ENCODE data around the gene GALR3. TPM values are rescaled to one million over a fixed set of nuclear protein-coding genes. Genes with fewer than 3 reads are reported as not detected.

GALR3 gene
- total RNA-seq (not detected), polyA plus RNA-seq (not detected), total RNA-seq (0 to 0.19 (median 0) reads per million in 6 experiments)

GRCh38 chr22:37823134-37823985 lies at the start of gene GALR3:
Gene GALR3 (plus strand): TSS chr22:37823382. CDS start chr22:37823407, 25 bp downstream.
- POLR2A ChIA-PET, result interaction anchor here (1.6 kb wide), 1 partner anchor 19 kb away, joined by 3 read pairs; no protein-coding TSS in a partner anchor
- Mint-ChIP-seq H3K4me1 (peaks cover 2 to 12% (median 7%) of the 10 kb centered on the region in 4 donors), H3K27me3 (peaks cover 6 to 49% (median 24%) of the 10 kb centered on the region in 5 donors), H3K27ac (no peak within 1 kb of the TSS), H3K9me3 (no peaks in the 10 kb centered on the region), H3K4me3 (peak within 1 kb of the TSS in 1 of 10 donors; percentile 33), H3K36me3 (peaks cover 0 to 7% (median 0%) of the 10 kb centered on the region in 3 donors)
- ATAC-seq, result no peak
- DNase-seq, result no peak

DNA sequence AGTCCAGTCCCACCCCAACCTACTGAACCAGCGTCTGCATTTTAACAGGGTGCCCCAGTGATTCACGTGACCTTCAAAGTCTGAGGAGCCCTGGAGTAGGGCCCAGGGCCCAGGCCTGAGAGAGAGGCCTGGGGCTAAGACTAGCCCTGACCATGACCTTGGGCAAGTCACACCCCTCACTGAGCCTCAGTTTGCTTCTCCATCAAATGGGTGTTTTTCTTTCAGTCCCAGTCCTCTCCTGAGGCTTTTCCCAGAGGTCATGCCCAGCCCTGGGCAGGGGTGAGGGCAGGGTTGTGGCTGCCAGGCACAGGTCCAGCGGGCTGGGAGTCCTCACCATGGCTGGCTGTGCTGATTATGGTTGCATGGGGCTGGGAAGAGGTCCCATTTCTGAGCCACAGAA lies 48.5 kb upstream of the GALR3 start:
- Mint-ChIP-seq H3K9me3 (no peaks in the 10 kb centered on the region), H3K36me3 (peaks cover 0 to 14% (median 3%) of the 10 kb centered on the region in 3 donors), H3K4me3 (no peak overlapping the region), H3K27me3 (no peaks in the 10 kb centered on the region), H3K4me1 (peaks cover 0 to 4% (median 3%) of the 10 kb centered on the region in 4 donors), H3K27ac (peak overlapping the region in 1 of 10 donors; percentile 41)
- no peak for ATAC-seq
- DNase-seq, result no peak
- POLR2A ChIA-PET, result no interaction called here

DNA sequence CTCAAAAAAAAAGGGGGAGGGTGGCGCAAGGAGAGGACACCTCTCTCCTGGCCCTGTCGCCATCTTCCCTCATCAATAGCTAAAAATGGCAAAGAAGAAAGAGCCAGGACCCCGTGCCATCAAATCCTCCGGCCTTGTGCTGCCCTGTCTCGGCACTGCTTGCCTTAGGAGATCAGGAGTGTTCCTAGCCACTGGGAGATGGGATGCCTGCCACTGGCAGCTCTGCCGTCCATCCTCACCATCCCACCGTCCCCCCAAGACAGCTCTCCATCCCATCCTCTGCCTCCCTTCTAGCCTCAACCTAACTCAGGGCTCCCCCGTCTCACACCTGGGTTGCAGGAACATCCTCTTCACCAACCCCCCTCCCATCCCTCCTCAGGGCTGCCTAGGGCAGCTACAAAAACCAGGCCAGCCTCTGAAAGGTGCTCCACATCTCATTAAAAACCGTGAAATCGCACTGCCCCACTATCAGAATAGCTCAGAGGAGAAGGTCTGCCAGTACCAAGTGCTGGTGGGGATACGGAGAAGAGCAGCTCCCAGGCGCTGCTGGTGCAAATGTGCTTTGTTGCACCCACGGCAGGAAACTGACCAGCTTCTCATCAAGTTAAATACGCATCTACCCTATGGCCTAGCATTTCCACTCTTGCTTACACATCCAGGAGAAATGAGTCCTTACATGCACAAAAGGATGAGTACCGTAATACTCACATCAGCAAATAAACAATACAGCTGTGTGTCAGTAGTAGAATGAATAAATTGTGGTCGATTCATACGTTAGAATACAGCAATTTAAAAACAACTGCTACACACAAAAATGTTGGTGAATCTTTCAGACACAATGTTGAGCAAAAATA lies 47.2 kb upstream of the GALR3 start:
- Mint-ChIP-seq H3K9me3 (no peaks in the 10 kb centered on the region), H3K4me3 (no peak overlapping the region), H3K27ac (peak overlapping the region in 3 of 10 donors; percentile 28 to 81 (median 55)), H3K36me3 (peaks cover 0 to 11% (median 3%) of the 10 kb centered on the region in 3 donors), H3K27me3 (no peaks in the 10 kb centered on the region), H3K4me1 (peaks cover 0 to 6% (median 3%) of the 10 kb centered on the region in 4 donors)
- ATAC-seq, result no peak
- POLR2A ChIA-PET, result interaction anchor here (0.7 kb wide), 1 partner anchor 1693 kb away, joined by 4 read pairs; no protein-coding TSS in a partner anchor
- DNase-seq, result no peak

GRCh38 chr22:37776639-37777005 lies 46.6 kb upstream of the GALR3 start:
- H3K36me3 Mint-ChIP-seq, result peaks cover 0 to 11% (median 3%) of the 10 kb centered on the region in 3 donors
- no peak overlapping the region for H3K4me3 Mint-ChIP-seq
- H3K27me3 Mint-ChIP-seq, result no peaks in the 10 kb centered on the region
- peak overlapping the region in 1 of 10 donors; percentile 55 for H3K27ac Mint-ChIP-seq
- DNase-seq (no peak), ATAC-seq (no peak)
- POLR2A ChIA-PET, result interaction anchor here (0.7 kb wide), 1 partner anchor 1693 kb away, joined by 4 read pairs; no protein-coding TSS in a partner anchor
- H3K9me3 Mint-ChIP-seq, result no peaks in the 10 kb centered on the region
- H3K4me1 Mint-ChIP-seq, result peaks cover 0 to 6% (median 3%) of the 10 kb centered on the region in 4 donors

- Mint-ChIP-seq H3K36me3 (peaks cover 0 to 11% (median 3%) of the 10 kb centered on the region in 3 donors), H3K27ac (peak overlapping the region in 2 of 10 donors; percentile 34 to 55), H3K4me1 (peaks cover 0 to 6% (median 3%) of the 10 kb centered on the region in 4 donors), H3K4me3 (no peak overlapping the region), H3K9me3 (no peaks in the 10 kb centered on the region), H3K27me3 (no peaks in the 10 kb centered on the region)
- POLR2A ChIA-PET, result interaction anchor here (0.7 kb wide), 1 partner anchor 1694 kb away, joined by 4 read pairs; no protein-coding TSS in a partner anchor
- ATAC-seq (no peak), DNase-seq (no peak)
Measured at GRCh38 chr22:37777122-37777687, 46.0 kb upstream of the GALR3 start.

- POLR2A ChIA-PET, result no interaction called here
- H3K27me3 Mint-ChIP-seq, result no peaks in the 10 kb centered on the region
Measured at GRCh38 chr22:37778370-37779009, 44.7 kb upstream of the GALR3 start.

DNA sequence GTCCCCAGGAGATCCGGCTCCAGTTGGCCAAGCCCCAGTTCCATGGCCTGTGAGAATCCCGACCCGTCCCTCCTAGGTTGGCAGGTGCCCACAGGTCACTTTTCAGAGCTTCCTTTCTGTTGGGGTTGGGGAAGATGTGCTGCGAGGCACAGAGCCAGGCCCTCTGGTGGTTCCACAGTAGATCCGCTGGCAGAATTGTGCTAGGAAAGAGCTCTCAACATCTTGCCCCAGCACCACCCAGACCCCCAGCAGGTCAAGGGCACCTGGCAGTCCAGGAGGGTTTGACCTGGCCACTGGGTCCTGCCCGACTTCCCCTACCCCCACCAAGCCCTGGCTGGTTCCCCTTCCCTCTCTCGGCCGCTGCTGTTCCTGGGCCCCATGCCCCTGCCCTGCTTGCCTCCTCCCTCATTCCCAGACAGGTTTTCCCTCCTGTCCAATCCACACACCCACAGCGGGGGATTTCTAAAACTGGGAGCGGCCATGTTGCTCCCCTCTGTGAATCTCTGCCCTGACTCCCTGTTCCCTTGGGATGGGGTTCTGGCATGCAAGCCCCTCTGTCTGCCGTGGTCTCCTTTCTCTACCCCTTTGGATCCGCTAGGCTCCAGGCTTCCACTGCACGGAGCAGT lies 41.6 kb upstream of the GALR3 start:
- no peak overlapping the region for H3K4me3 Mint-ChIP-seq
- H3K27ac Mint-ChIP-seq, result no peak overlapping the region
- no peak for DNase-seq
- peaks cover 0 to 2% (median 0%) of the 10 kb centered on the region in 5 donors for H3K27me3 Mint-ChIP-seq
- no peak for ATAC-seq
- POLR2A ChIA-PET, result interaction anchor here (0.5 to 0.6 kb wide), 2 partner anchors 13 to 18 kb away, joined by 3 to 5 read pairs; no protein-coding TSS in a partner anchor
- no peaks in the 10 kb centered on the region for H3K9me3 Mint-ChIP-seq
- peaks cover 0 to 6% (median under 1%) of the 10 kb centered on the region in 4 donors for H3K4me1 Mint-ChIP-seq
- no peaks in the 10 kb centered on the region for H3K36me3 Mint-ChIP-seq

More at GRCh38 chr22:37778370-37779009, 44.7 kb upstream of the GALR3 start:
- peaks cover 0 to 2% (median 0%) of the 10 kb centered on the region in 3 donors for H3K36me3 Mint-ChIP-seq
- peaks cover 0 to 6% (median 3%) of the 10 kb centered on the region in 4 donors for H3K4me1 Mint-ChIP-seq
- no peak overlapping the region for H3K27ac Mint-ChIP-seq
- DNase-seq (no peak), ATAC-seq (no peak)
- no peak overlapping the region for H3K4me3 Mint-ChIP-seq
- H3K9me3 Mint-ChIP-seq, result no peaks in the 10 kb centered on the region

- Mint-ChIP-seq H3K4me3 (no peak overlapping the region), H3K36me3 (no peaks in the 10 kb centered on the region), H3K27me3 (peaks cover 0 to 2% (median 0%) of the 10 kb centered on the region in 5 donors), H3K4me1 (peaks cover 0 to 6% (median under 1%) of the 10 kb centered on the region in 4 donors), H3K9me3 (no peaks in the 10 kb centered on the region), H3K27ac (no peak overlapping the region)
- no peak for ATAC-seq
- POLR2A ChIA-PET, result interaction anchor here (0.5 to 0.6 kb wide), 3 partner anchors 14 to 621 kb away, joined by 3 to 6 read pairs (median 5); no protein-coding TSS in a partner anchor
- no peak for DNase-seq
Measured at GRCh38 chr22:37782340-37783168, 40.6 kb upstream of the GALR3 start.

- ATAC-seq (no peak), DNase-seq (no peak)
- POLR2A ChIA-PET, result interaction anchor here (0.6 kb wide), 1 partner anchor 139 kb away, joined by 8 read pairs; no protein-coding TSS in a partner anchor
- Mint-ChIP-seq H3K27me3 (peaks cover 0 to 2% (median 0%) of the 10 kb centered on the region in 5 donors), H3K36me3 (no peaks in the 10 kb centered on the region), H3K27ac (no peak overlapping the region), H3K4me1 (peaks cover 0 to under 1% (median 0%) of the 10 kb centered on the region in 4 donors), H3K4me3 (no peak overlapping the region), H3K9me3 (no peaks in the 10 kb centered on the region)
Measured at GRCh38 chr22:37784829-37785495, 38.2 kb upstream of the GALR3 start.

DNA sequence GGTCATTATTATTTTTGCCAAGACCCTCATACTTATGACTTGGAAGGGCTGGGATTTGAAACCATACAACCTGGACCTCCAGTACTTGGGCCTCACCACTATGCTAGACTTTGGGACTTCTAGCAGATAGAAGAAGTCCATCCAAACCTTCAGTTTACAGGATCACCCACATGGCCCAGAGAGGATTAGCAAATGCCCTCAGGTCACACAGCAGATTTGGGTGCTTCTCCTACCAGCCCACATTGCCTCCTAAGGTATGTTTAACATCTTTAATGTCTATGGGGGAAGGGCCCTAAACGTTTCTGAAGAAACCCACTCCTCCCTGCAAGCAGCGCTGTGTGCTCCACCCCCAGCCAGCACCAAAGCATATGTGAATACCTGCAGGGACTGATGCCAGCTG lies 32.9 kb upstream of the GALR3 start:
- Mint-ChIP-seq H3K27me3 (peaks cover 0 to 2% (median 0%) of the 10 kb centered on the region in 5 donors), H3K36me3 (no peaks in the 10 kb centered on the region), H3K27ac (no peak overlapping the region), H3K4me3 (no peak overlapping the region), H3K4me1 (no peaks in the 10 kb centered on the region), H3K9me3 (no peaks in the 10 kb centered on the region)
- DNase-seq (no peak), ATAC-seq (no peak)
- POLR2A ChIA-PET, result no interaction called here
